IPS-11a (cell line): ENCODE measurements around the gene PEPD.

ENCODE experiments used
- H3K4me3 ChIP-seq: one replicate; pipeline ENCODE4 v1.5.1; 2013; ENCODE audit warnings: low read depth, low read length, control low read depth

Gene PEPD

GRCh38 chr19:33374236-33374714 lies 147.3 kb downstream of the PEPD start:
- H3K4me3 ChIP-seq, result peak overlapping the region; percentile 86

DNA sequence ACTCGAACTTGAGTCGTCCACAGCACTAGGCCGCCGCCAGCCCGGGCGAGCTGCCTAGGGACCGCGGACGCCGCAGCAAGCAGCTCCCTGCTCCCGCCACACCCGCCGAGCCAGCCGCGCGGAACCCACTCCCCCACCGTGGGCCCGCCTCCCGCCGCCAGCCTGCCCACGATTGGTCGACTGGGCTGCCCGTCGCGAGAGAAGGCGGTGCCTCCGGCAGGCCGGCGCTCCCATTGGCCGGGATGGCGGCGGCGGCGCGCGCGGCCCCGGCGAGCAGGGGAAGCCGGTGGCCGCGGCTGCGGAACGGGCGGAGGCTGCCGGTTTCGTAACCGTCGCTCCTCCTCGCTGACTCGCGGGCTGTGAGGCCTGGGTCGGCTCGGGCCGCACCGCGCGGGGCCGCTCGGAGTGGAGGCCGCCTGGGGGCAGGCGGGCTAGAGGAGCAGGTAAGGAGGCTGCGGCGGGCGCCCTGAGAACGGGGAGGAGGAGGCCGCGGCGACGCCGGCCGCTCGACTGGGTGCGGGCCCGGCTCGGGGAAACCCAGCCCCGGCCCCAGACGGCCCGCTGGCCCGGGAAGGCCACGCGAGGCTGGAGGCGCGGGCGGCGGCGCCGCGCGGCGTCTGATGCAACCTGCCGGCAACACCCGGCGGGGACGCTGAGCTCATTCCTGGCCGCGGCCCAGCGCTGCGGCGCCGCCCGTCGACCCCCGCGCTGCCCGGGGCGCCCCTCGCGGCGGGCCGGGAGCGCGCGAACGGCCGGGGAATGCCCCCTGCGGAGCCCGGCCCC lies 147.9 kb downstream of the PEPD start, which contains the start of gene CEBPG:
CEBPG (plus strand) TSS at position 257 of the 783 bp plus-strand sequence. CDS start 5,531 bp downstream, outside the sequence.
- peak within 1 kb of the TSS; percentile 86 for H3K4me3 ChIP-seq

DNA sequence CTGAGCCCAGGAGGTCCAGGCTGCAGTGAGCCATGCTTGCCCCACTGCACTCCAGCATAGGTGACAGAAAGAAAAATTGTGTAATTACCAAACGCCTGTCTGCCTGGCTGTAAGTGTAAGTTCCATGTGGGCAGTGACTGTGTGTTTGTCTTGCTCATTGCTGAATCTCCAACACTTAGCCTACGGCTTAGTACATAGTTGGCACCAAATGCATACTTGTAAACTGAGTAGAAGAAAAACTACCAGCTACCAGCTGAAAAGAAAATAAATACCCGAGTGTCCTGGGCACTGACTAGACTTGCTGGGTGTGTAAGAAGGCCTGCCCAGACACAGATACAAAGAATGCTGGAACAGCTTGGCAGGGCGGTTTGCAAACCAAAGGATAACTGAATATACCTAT lies 150.8 kb downstream of the PEPD start:
- no peak overlapping the region for H3K4me3 ChIP-seq

DNA sequence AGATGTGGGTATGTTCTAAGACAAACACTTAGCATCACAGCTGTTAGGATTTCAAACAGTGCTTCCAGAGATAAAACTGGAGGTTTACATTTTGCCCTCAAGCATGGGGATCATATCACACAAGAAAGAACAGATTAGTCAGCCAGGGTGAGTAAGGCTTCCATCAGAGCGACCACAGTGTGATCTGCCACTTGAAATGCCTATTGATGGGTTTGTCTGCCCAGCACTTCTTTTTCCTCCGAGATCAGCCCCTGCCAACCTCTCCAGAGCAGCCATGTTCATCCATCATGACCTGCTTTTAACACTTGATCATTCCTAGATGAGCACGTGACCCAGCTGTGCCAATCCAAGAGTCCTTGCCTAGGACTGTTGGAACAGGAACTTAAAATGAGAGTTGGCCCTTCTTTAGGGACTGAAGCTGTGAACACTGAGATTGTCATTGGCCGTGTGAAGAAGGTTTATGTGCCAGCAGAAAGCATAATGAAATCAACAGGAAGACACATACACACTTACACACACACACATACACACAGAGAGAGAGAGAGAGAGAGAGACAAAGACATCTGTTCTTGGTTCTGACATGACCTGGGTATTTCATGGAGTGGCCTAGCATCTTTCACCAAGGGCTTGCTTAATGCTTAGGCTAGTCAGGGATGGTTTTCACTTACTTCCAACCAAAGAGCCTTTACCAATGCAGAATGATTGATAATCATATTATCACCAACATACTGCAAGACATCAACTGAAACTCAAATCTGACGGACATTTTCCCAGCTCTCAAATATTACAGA lies 153.3 kb downstream of the PEPD start:
- H3K4me3 ChIP-seq, result no peak overlapping the region

GRCh38 chr19:33366897-33367296 lies 154.7 kb downstream of the PEPD start:
- H3K4me3 ChIP-seq, result no peak overlapping the region

DNA sequence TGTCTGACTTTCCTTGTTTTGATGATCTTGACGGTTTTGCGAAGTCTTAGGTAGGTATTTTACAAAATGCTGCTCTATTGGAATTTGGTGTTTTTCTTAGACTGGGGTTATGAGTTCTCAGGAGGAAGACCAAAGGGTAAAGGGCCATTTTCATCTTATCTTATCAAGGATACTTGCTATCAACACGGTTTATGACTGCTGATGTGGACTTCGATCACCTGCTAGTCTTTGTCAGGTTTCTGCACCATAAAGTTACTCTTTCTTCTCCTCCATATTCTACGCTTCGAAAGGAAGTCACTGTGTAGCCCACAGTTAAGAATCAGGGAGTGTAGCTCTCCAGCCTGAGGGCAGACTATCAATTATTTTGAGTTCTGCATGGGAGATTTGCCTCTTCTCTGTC lies 155.5 kb downstream of the PEPD start:
- no peak overlapping the region for H3K4me3 ChIP-seq

DNA sequence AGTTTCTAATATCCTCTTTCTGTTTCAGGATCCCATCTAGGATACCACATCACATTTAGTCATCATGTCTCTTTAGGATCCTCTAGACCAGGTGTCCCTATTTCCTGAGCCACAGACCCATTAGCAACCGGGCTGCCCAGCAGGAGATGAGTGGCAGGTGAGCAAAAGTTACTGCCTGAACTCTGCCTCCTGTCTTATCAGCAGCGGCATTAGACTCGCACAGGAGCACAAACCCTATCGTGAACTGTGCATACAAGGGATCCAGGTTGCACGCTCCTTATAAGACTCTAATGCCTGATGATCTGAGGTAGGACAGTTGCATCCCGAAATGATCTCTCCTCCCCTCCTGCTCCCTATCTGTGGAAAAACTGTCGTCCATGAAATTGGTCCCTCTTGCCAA lies 155.9 kb downstream of the PEPD start:
- no peak overlapping the region for H3K4me3 ChIP-seq

- H3K4me3 ChIP-seq, result no peak overlapping the region
These were observed 158.1 kb downstream of the PEPD start for GRCh38 chr19:33363476-33363875.

DNA sequence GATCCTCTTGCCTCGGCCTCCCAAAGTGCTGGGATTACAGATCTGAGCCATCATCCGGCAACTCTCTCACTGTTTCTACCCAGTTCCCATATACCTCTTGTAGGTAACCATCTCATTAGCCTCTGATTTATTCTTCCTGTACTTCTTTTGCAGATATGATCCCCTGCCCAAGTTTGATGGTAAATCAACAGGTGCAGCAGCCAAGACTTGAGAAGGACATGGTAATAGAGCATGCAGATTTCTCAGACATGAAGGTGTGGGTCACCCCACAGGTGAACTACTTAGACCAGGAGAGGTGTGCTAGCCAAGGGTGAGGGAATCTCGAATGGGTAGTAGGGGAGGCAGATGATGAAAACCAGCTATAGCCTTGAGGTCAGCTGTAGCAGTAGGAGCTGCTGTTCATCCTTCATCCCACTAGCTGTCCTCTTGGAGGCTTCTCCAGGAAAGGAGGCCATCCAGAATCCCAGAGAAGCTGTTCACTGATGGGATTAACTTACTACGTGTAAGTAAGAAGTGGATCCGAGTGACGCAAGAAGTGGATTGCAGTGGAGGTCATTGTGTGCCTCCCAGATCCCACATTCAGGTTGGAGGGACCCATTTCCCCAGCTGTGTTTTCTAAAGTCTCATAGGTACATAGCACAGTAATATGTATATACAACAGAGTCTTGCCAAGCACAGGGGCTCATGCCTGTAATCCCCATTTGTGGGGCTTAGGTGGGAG lies 158.9 kb downstream of the PEPD start:
- H3K4me3 ChIP-seq, result no peak overlapping the region

GRCh38 chr19:33359581-33359980 lies 162.0 kb downstream of the PEPD start:
- H3K4me3 ChIP-seq, result no peak overlapping the region

DNA sequence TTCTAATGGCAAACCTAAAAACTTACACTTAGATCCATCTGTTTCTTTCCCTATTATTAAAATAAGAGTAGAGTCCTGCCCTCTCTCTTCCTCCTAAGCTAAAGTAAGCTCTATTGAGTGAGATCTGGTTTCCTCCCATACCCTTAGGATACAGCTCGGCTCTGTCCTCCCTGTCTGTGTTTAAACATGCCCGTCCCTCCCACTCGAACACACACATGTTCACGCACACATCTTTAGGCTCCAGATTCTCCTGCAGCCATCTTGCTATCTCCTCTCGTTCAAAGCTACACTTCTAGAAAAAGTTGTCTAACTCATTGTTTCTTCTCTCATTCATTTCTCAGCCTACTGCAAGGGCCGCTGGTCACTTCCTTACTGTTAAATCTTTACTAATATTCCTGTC lies 163.2 kb downstream of the PEPD start:
- no peak overlapping the region for H3K4me3 ChIP-seq

DNA sequence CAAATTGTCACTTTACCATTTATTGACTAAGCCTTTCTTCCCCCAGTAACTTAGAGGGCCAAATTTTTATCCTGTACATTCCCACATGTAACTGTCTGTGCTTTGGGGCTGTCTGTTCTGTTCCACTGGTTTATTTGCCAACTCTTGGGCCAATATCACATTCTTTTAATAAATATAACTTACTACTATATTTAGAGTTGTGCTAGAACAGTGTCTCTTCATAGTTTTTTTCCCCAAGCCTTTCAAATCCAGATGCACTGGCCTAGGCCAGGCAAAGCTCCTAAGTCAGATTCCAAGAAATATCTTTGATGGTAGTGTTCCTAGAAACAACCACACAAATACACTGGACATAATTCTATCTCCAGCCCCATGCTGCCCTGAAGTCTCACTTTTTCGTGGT lies 164.0 kb downstream of the PEPD start:
- H3K4me3 ChIP-seq, result no peak overlapping the region

DNA sequence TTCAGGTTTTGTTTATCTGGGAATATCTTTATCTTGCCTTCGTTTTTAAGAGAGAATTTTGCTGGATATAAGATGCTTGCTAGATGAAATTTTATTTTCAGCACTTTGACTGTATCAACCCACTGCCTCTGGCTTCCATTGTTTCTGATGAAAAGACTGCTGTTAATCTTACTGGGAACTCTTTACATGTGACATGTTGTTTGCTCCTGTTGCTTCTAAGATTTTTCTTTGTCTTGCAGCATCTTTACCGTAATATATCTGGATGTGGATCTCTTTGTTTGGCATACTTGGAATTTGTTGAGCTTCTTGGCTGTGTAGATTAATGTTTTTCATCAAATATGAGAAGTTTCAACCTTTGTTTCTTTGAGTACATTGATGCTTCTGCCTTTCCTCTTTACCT lies 166.1 kb downstream of the PEPD start:
- no peak overlapping the region for H3K4me3 ChIP-seq

GRCh38 chr19:33350538-33351309 lies 170.9 kb downstream of the PEPD start:
- no peak overlapping the region for H3K4me3 ChIP-seq

GRCh38 chr19:33349319-33350289 lies 172.0 kb downstream of the PEPD start:
- no peak overlapping the region for H3K4me3 ChIP-seq

- H3K4me3 ChIP-seq, result no peak overlapping the region
These were observed 173.1 kb downstream of the PEPD start for GRCh38 chr19:33348301-33349010.

DNA sequence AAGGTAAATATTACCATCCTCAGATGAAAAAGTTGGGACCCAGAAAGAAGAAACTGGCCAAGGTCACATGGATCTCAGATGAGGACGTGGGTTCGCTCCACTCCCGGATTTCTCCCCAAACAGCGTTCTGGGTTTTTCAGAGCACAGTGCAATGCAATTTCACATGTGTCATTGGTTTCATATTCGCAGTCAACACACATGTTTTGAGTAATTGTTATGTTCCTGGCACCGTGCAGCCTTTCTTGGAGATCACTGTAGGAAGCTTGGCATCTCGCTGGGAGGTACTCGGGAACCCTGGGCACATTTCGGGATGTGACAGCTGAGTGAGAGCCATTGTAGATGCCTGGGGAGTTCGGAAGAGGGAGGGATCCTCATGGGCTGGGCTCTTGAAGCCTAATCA lies 174.3 kb downstream of the PEPD start:
- H3K4me3 ChIP-seq, result no peak overlapping the region

GRCh38 chr19:33346665-33347064 lies 174.9 kb downstream of the PEPD start:
- H3K4me3 ChIP-seq, result no peak overlapping the region

DNA sequence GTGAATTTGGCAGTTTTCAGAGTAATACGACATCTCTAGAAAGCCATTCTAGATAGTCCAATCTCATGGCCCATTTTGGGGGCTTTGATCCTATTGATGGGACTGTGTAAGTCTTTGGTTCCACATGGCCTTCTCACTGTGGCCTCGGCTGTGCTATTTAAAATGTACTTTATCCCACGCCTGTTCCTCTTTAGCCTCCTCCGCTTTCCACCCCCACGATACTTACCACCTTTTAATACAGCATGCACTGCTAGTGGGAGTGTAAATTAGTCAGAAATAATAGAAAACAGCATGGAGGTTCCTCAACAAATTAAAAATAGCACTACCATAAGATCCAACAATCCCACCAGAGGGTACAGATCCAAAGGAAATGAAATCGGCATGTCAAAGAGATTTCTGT lies 176.4 kb downstream of the PEPD start:
- H3K4me3 ChIP-seq, result no peak overlapping the region
